GM21360 (cell line): ENCODE results near the gene FDXR.

Source experiments
- ATAC-seq: cut with Tn5 transposase; IDR thresholded peaks from one replicate; pipeline ENCODE4 v1.9.1; 2021; ENCODE audit warnings: mild to moderate bottlenecking, moderate library complexity; ENCODE audit not compliant: unreplicated experiment

The FDXR gene

GRCh38 chr17:74816905-74817620 is 55.7 kb downstream of the FDXR start:
- ATAC-seq, result no peak

DNA sequence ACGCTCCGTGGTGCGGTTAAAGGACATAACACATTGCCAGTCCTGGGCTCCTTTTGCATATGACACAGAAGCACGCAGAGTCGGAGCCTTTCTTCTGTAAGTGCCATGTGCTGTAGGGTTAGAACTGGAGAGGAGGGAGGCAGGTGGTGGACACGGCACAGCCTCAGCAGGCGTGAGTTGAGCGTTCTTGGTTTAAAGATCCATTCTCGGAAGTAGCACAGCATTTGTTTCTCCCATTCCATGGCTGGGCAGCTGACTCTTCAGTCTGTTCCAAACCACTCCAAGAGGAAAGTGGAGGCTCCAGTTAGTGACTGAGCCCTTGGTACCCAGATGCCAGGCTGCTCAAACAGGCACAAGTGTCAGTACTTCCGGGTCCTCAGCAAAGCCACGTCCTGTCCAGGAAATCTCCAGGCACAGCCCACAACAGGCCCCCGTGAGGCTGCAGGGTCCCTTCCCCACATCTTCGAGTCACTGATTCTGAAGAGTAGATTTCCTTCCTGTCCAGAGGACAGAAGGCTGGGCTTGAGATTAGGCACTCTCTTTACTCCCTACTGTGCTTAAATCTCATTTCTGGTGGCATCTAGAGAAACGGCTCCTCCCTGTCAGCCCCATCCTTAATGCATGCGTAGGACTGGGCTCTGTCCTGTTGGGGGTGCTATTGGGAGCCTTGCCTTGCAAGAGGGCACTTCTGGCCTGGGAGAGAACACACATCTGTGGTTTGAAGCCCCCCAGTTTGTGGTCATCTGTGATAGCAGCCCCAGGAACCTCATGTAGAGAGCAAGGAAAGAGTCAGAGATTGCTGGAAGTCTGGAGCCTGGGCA is 57.0 kb downstream of the FDXR start:
- ATAC-seq, result no peak

DNA sequence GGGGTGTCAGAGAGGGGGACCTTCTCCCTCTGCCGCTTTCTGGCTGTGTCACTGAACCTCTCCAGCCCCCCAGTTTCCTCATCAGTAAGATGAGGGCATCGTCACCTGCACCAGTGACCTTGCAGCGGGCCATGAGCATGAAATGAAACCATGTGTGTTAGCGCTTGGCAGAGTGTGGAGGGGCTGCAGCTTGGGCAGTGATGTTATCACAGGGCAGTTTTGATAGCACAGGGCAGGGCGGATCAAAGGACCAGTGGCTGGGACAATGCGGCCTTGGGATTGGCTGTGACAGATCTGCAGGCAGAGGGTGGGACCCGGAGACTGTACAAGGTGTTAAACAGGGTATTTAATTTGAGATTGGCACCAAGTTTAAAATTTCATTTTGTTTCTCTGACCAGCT is 57.7 kb downstream of the FDXR start:
- ATAC-seq, result no peak

DNA sequence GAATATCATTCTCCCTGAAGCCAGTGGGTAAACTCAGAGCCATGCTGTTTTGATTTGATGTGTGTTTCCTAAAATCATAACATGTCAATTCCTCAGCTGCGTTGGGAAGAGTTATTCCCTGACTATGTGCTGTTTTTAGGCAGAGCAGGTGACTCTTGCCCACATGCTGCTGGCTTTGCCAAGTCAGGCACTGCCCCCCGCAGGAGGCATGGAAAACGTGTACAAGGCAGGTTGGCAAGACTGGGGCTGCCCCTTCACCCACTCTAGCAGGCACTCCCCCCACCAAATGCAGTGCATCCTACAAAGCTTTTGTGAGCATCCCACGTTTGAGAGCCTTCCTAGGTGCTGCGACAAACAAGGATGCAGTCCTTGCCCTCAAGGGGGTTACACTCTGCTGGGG is 58.3 kb downstream of the FDXR start:
- no peak for ATAC-seq
